Heart left ventricle (tissue), 16 donors: Measurements from ENCODE around the gene CD69. TPM values are rescaled to one million over a fixed set of nuclear protein-coding genes. Genes with fewer than 3 reads are reported as not detected.

Source experiments
- ATAC-seq, 4 donors: fragments of 200-7000 bp; cut with Tn5 transposase; one replicate each; pipeline ENCODE4 v1.9.1; 2020 to 2022; ENCODE audit warnings: moderate library complexity in 4 of 4, mild to moderate bottlenecking in 3 of 4, moderate number of reproducible peaks in 1 of 4
- DNase-seq, 5 donors: peaks; one replicate each; pipeline ENCODE4 v3.0.0-alpha.2; 2020
- H3K27ac ChIP-seq, 12 donors: fragments of 200-600 bp; sonication (generic) in 4 of 12; one replicate each; pipeline versions ENCODE4 v1.5.0 to v1.8.0; 2016 to 2022; ENCODE audit warnings: mild to moderate bottlenecking in 2 of 12
- H3K27me3 ChIP-seq, 9 donors: fragments of 200-600 bp; sonication (generic) in 2 of 9; one replicate each; pipeline versions ENCODE4 v1.5.1 to v1.8.0; 2016 to 2022; ENCODE audit warnings: mild to moderate bottlenecking in 3 of 9
- H3K36me3 ChIP-seq, 9 donors: fragments of 200-600 bp; sonication (generic) in 2 of 9; one replicate each; pipeline versions ENCODE4 v1.5.0 to v1.8.0; 2018 to 2022; ENCODE audit warnings: mild to moderate bottlenecking in 2 of 9
- H3K4me1 ChIP-seq, 12 donors: fragments of 200-600 bp; sonication (generic) in 4 of 12; one replicate each; pipeline versions ENCODE4 v1.5.0 to v1.8.0; 2016 to 2022; ENCODE audit warnings: mild to moderate bottlenecking in 3 of 12
- H3K4me3 ChIP-seq, 12 donors: fragments of 200-600 bp; sonication (generic) in 4 of 12; one replicate each; pipeline versions ENCODE4 v1.5.0 to v1.8.0; 2017 to 2022; ENCODE audit warnings: mild to moderate bottlenecking in 9 of 12, moderate library complexity in 4 of 12
- H3K9me3 ChIP-seq, 12 donors: fragments of 200-600 bp; sonication (generic) in 4 of 12; one replicate each; pipeline versions ENCODE4 v1.5.0 to v1.8.0; 2016 to 2022; ENCODE audit warnings: mild to moderate bottlenecking in 1 of 12
- CTCF ChIP-seq, 12 donors: fragments of 200-600 bp; sonication (generic) in 4 of 12; IDR thresholded peaks; one replicate each; pipeline versions ENCODE4 v1.5.0 to v1.8.0; 2018 to 2022; ENCODE audit warnings: antibody characterized with exemption in 12 of 12, mild to moderate bottlenecking in 5 of 12
- POLR2A ChIP-seq, 2 donors: fragments of 450-650 bp; IDR thresholded peaks; one replicate each; pipeline ENCODE4 v1.6.1; 2017; ENCODE audit warnings: antibody characterized with exemption in 2 of 2, mild to moderate bottlenecking in 2 of 2, moderate library complexity in 2 of 2
- WGBS, 4 donors: extraction: QIAGEN DNeasy Blood & Tissue Kit in 2 of 4; methylation state at CpG; one replicate each; pipeline versions ENCODE4 v1.1.5 to v1.1.7; 2013 to 2018; 5-methylcytosine and 5-hydroxymethylcytosine counted together
- intact Hi-C, 10 donors: fragments of 100-400 bp; cut with DNase I; formaldehyde crosslinking; loops; one replicate each; pipeline versions ENCODE4 v1.11.1 to v1.14.2; 2022
- polyA plus RNA-seq, 2 donors: library from polyadenylated mRNA; stranded (reverse); fragments of 200-250 nt; gene quantifications; one replicate each; pipeline ENCODE4 v1.2.3, GENCODE V29; 2013
- total RNA-seq, 9 donors: library from RNA; depleted of rRNA in 2 of 9; stranded (reverse); fragments of >200 nt in 2 of 9; fragmentation: NEBNext Ultra II Directional in 3 of 9; extraction: Animal tissue kit (Norgen Biotek cat#: 25700) in 3 of 9; gene quantifications; one replicate each; pipeline versions ENCODE4 v1.1.0 to v1.2.4, GENCODE V29; 2016 to 2023
- donor health status: ischemic (EF 13 %, LVEDD 7.1; RV severe dilation, severe dysfunction).
- donor health status: healthy with polysubstance abuse.
- donor health status: DM: no; HTN: yes; CAD: no.
- donor health status: DM: no; HTN: no; CAD: no.
- donor health status: ischemic (EF 25% LVEDD 6.9; RV normal size, moderate dysfunction).
- donor health status: ischemic (EF 25% LVEDD 5.7; RV mildly dilated, moderate dysfunction).
- donor health status: healthy.
- donor health status: DM: yes; HTN: yes; CAD: no.
- donor health status: ischemic (EF 35%, LVEDD 5.7; RV mildly dilated, moderate dysfunction).
- donor health status: nonischemic (EF 11% LVEDD 7.7; RV severe dilation, severe dysfunction).
- donor health status: DM: yes; HTN: yes; CAD: no.
- donor health status: PGD.
- donor health status: ischemic (EF 29% LVEDD 5.4; RV normal size, mild dysfunction).
- donor health status: nonischemic (EF 23%, LVEDD 6.1; RV moderate dilation, normal function).

CD69 gene
- total and polyA plus RNA-seq, 11 donors = 0.16 to 6.4 (median 0.43) TPM; not detected in 3

GRCh38 chr12:9756170-9756569 lies 4.5 kb downstream of the CD69 start:
- H3K4me1 ChIP-seq = peaks cover 0 to 10% (median 0%) of the 10 kb centered on the region in 12 donors
- TF ChIP-seq POLR2A (IDR thresholded peaks at IDR 0.05) = no peak
- TF ChIP-seq CTCF (IDR thresholded peaks at IDR 0.05) = no peak
- H3K4me3 ChIP-seq = no peak overlapping the region
- no peaks in the 10 kb centered on the region for H3K27me3 ChIP-seq
- intact Hi-C loops = no loop called here
- 79 to 87% (median 86%) methylated on average over 2 of the region's 2 CpGs for WGBS, 4 donors
- peaks cover 0 to 14% (median 0%) of the 10 kb centered on the region in 9 donors for H3K36me3 ChIP-seq
- ATAC-seq (no peak), DNase-seq (no peak)
- H3K27ac ChIP-seq = no peak overlapping the region
- H3K9me3 ChIP-seq = no peaks in the 10 kb centered on the region

GRCh38 chr12:9755567-9755966 lies 5.1 kb downstream of the CD69 start:
- DNase-seq (no peak), ATAC-seq (no peak)
- no peak for TF ChIP-seq POLR2A (IDR thresholded peaks at IDR 0.05)
- TF ChIP-seq CTCF (IDR thresholded peaks at IDR 0.05) = no peak
- Histone ChIP-seq H3K4me3 (no peak overlapping the region), H3K36me3 (peaks cover 0 to 14% (median 0%) of the 10 kb centered on the region in 9 donors), H3K27me3 (no peaks in the 10 kb centered on the region), H3K9me3 (no peaks in the 10 kb centered on the region), H3K4me1 (peaks cover 0 to 10% (median 0%) of the 10 kb centered on the region in 12 donors), H3K27ac (no peak overlapping the region)
- 63 to 79% (median 70%) methylated on average over 2 of the region's 2 CpGs for WGBS, 4 donors
- intact Hi-C loops = no loop called here

GRCh38 chr12:9755035-9755434 lies 5.7 kb downstream of the CD69 start:
- Histone ChIP-seq H3K4me1 (peaks cover 0 to 14% (median 0%) of the 10 kb centered on the region in 12 donors), H3K4me3 (no peak overlapping the region), H3K27me3 (no peaks in the 10 kb centered on the region), H3K36me3 (peaks cover 0 to 14% (median 0%) of the 10 kb centered on the region in 9 donors), H3K27ac (no peak overlapping the region), H3K9me3 (no peaks in the 10 kb centered on the region)
- intact Hi-C loops = no loop called here
- no peak for ATAC-seq
- TF ChIP-seq CTCF (IDR thresholded peaks at IDR 0.05) = no peak
- no peak for DNase-seq

- Histone ChIP-seq H3K4me1 (peaks cover 0 to 14% (median 0%) of the 10 kb centered on the region in 12 donors), H3K27me3 (no peaks in the 10 kb centered on the region), H3K27ac (no peak overlapping the region), H3K36me3 (peaks cover 0 to 14% (median 0%) of the 10 kb centered on the region in 9 donors), H3K9me3 (no peaks in the 10 kb centered on the region), H3K4me3 (no peak overlapping the region)
- no peak for ATAC-seq
- DNase-seq = no peak
- intact Hi-C loops = loop anchor here in 7 of 10 donors (5.0 kb wide), 5 partner anchors 43 to 388 kb away; no protein-coding TSS in a partner anchor
- WGBS, 4 donors = 83 to 88% (median 86%) methylated on average over 3 of the region's 3 CpGs
- no peak for TF ChIP-seq CTCF (IDR thresholded peaks at IDR 0.05)
- no peak for TF ChIP-seq POLR2A (IDR thresholded peaks at IDR 0.05)
Measured at GRCh38 chr12:9754099-9754927, 6.4 kb downstream of the CD69 start.
